HEK293 (cell line): ENCODE measurements around the gene ZBTB44.

Experiments used
- CTCF ChIP-seq: fragments of 450-650 bp; formaldehyde crosslinking; IDR thresholded peaks from 2 replicates; pipeline ENCODE4 v1.5.1; 2016; ENCODE audit warnings: missing biosample characterization, missing genetic modification characterization
- RBAK ChIP-seq: fragments of 450-650 bp; formaldehyde crosslinking; IDR thresholded peaks from 2 replicates; pipeline ENCODE4 v1.5.1; 2016; ENCODE audit warnings: missing biosample characterization, missing genetic modification characterization
- ZNF114 ChIP-seq: fragments of 450-650 bp; formaldehyde crosslinking; IDR thresholded peaks from 2 replicates; pipeline ENCODE4 v1.5.0; 2017; ENCODE audit warnings: missing biosample characterization, missing genetic modification characterization
- ZNF391 ChIP-seq: fragments of 450-650 bp; formaldehyde crosslinking; IDR thresholded peaks from 2 replicates; pipeline ENCODE4 v1.5.1; 2016; ENCODE audit warnings: low read depth, missing biosample characterization, missing genetic modification characterization, borderline replicate concordance

- TF ChIP-seq CTCF (tag by site-specific recombination) = no peak
- TF ChIP-seq ZNF391 (tag by site-specific recombination) = no peak
- no peak for TF ChIP-seq ZNF114
- no peak for TF ChIP-seq RBAK (tag by site-specific recombination)
Measured at GRCh38 chr11:130301002-130301401, 13.7 kb downstream of the ZBTB44 start.
